Activated naive CD4-positive, alpha-beta T cell treated with anti-CD3 and anti-CD28 coated beads, Interleukin-2, amount 10 ng/mL, durations not matched to agents 7 days and 5 days (primary cell): ENCODE measurements around the gene PHETA2.
"Not testable (repeated sequence)": the region's sequence is repeated elsewhere in the genome, so short reads cannot be mapped to it uniquely, and the experiment has no call there.

Experiments
- CTCF ChIA-PET: fragments of 350-600 bp; sonication (Branson Sonifier 250); formaldehyde crosslinking; loops from one replicate; lab custom pipeline; 2021; ENCODE audit warnings: antibody characterized with exemption; lab: Charles Lee
- DNase-seq: peaks from one replicate; pipeline ENCODE4 v3.0.0-alpha.2; 2020
- H3K27ac Mint-ChIP-seq: one replicate; pipeline ENCODE4 v1.8.0; 2021; ENCODE audit warnings: mild to moderate bottlenecking, moderate library complexity, mixed read lengths
- H3K27me3 Mint-ChIP-seq: one replicate; pipeline ENCODE4 v1.8.0; 2021; ENCODE audit warnings: mild to moderate bottlenecking, mixed read lengths
- H3K36me3 Mint-ChIP-seq: one replicate; pipeline ENCODE4 v1.8.0; 2021; ENCODE audit warnings: mixed read lengths
- H3K4me1 Mint-ChIP-seq: one replicate; pipeline ENCODE4 v1.8.0; 2021; ENCODE audit warnings: mixed read lengths
- H3K4me3 Mint-ChIP-seq: one replicate; pipeline ENCODE4 v1.8.0; 2021; ENCODE audit warnings: mild to moderate bottlenecking, moderate library complexity, mixed read lengths
- H3K9me3 Mint-ChIP-seq: one replicate; pipeline ENCODE4 v1.8.0; 2021; ENCODE audit warnings: mixed read lengths

The PHETA2 gene

DNA sequence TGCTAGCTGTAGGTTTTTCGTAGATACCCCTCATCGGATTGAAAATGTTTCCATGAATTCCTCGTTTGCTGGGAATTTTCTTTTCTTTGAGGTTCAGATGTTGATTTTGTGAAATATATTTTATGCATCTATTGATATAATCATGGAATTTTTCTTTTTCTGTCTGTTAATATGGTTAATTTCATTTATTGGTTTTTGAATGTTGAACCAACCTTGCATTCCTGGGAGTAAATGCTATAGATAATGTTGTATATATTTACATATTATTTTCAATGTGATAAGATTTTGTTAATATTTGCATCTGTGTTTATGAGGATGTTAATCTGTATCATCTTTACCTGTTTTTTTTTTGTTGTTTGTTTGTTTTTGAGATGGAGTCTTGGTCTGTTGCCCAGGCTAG is 27.2 kb downstream of the PHETA2 start:
- H3K4me3 Mint-ChIP-seq = no peak overlapping the region
- H3K4me1 Mint-ChIP-seq = no peaks in the 10 kb centered on the region
- no peaks in the 10 kb centered on the region for H3K27me3 Mint-ChIP-seq
- peaks cover 37% of the 10 kb centered on the region for H3K9me3 Mint-ChIP-seq
- H3K27ac Mint-ChIP-seq = no peak overlapping the region
- H3K36me3 Mint-ChIP-seq = peaks cover 26% of the 10 kb centered on the region
- CTCF ChIA-PET = no interaction called here
- no peak for DNase-seq

- H3K27ac Mint-ChIP-seq, H3K27me3 Mint-ChIP-seq, H3K4me3 Mint-ChIP-seq, DNase-seq, CTCF ChIA-PET, H3K4me1 Mint-ChIP-seq: not testable (repeated sequence)
- Mint-ChIP-seq H3K36me3 (peaks cover 23% of the 10 kb centered on the region), H3K9me3 (peaks cover 35% of the 10 kb centered on the region)
These were observed 30.3 kb downstream of the PHETA2 start for GRCh38 chr22:42104332-42104860.

DNA sequence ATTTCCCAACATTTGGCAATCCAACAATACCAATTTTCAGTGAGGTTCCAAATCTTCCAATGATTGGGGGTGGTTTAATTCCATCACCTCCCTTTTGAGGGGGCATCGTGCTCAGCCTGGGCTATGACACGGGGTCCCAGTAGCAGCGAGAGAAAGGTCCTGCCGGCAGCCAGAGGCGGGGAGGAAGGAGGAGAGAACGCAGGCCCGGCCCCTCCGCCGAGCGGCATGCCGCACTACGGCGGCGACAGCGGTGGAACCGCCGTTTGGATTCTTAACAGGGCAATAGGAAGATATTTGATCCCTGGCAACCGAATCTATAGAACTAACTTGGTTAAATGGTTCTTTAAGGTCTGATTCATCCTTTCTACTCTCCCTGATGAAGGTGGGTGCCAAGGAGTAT is 34.8 kb downstream of the PHETA2 start:
- H3K36me3 Mint-ChIP-seq = peaks cover 8% of the 10 kb centered on the region
- no peak for DNase-seq
- H3K4me1 Mint-ChIP-seq = no peaks in the 10 kb centered on the region
- no peak overlapping the region for H3K27ac Mint-ChIP-seq
- peaks cover 4% of the 10 kb centered on the region for H3K27me3 Mint-ChIP-seq
- CTCF ChIA-PET = no interaction called here
- no peak overlapping the region for H3K4me3 Mint-ChIP-seq
- H3K9me3 Mint-ChIP-seq = peaks cover 12% of the 10 kb centered on the region

DNA sequence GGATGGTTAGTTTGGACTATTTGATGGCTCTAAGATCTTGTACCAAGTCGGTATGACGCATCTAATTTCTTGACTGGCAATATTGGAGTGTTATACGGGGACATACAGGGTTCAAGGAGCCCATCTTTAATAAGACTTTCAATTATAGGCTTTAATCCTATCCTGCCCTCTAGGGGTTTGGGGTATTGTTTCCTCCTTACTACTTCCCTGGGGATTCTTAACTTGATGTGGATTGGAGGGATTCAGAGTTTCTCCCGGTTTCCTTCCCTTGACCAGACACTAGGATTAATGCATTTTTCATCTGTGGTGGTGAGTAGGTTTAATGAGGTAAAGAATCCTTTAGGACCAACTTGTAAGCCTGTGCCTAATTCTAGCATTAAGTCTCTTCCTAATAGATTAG is 37.8 kb downstream of the PHETA2 start:
- H3K27me3 Mint-ChIP-seq = peaks cover 6% of the 10 kb centered on the region
- peaks cover 25% of the 10 kb centered on the region for H3K9me3 Mint-ChIP-seq
- DNase-seq = no peak
- peaks cover 2% of the 10 kb centered on the region for H3K4me1 Mint-ChIP-seq
- CTCF ChIA-PET = interaction anchor here (0.9 to 1.7 kb wide), 5 partner anchors 10 to 144 kb away, joined by 3 to 15 read pairs (median 5); partner anchors contain the start of genes NDUFA6 and SEPTIN3
- H3K27ac Mint-ChIP-seq = no peak overlapping the region
- no peak overlapping the region for H3K4me3 Mint-ChIP-seq
- peaks cover 19% of the 10 kb centered on the region for H3K36me3 Mint-ChIP-seq

GRCh38 chr22:42112793-42113192 is 38.7 kb downstream of the PHETA2 start:
- not testable (repeated sequence) for H3K27me3 Mint-ChIP-seq, H3K27ac Mint-ChIP-seq, H3K4me1 Mint-ChIP-seq, DNase-seq, H3K4me3 Mint-ChIP-seq
- CTCF ChIA-PET = interaction anchor here (0.7 to 1.7 kb wide), 10 partner anchors 9 to 366 kb away, joined by 3 to 15 read pairs (median 4); partner anchors contain the start of genes NDUFA6 and SEPTIN3
- peaks cover 30% of the 10 kb centered on the region for H3K9me3 Mint-ChIP-seq
- peaks cover 23% of the 10 kb centered on the region for H3K36me3 Mint-ChIP-seq

- no peak overlapping the region for H3K4me3 Mint-ChIP-seq
- no peak overlapping the region for H3K27ac Mint-ChIP-seq
- peaks cover 30% of the 10 kb centered on the region for H3K36me3 Mint-ChIP-seq
- CTCF ChIA-PET = no interaction called here
- H3K4me1 Mint-ChIP-seq = peaks cover 18% of the 10 kb centered on the region
- H3K9me3 Mint-ChIP-seq = peaks cover 30% of the 10 kb centered on the region
- H3K27me3 Mint-ChIP-seq = peaks cover 3% of the 10 kb centered on the region
- no peak for DNase-seq
These were observed 40.7 kb downstream of the PHETA2 start for GRCh38 chr22:42114721-42115120.

GRCh38 chr22:42115420-42115830 is 41.4 kb downstream of the PHETA2 start:
- H3K36me3 Mint-ChIP-seq = peaks cover 30% of the 10 kb centered on the region
- H3K27me3 Mint-ChIP-seq, H3K27ac Mint-ChIP-seq, H3K4me3 Mint-ChIP-seq, DNase-seq: not testable (repeated sequence)
- CTCF ChIA-PET = interaction anchor here (1.2 kb wide), 1 partner anchor 148 kb away, joined by 3 read pairs; no protein-coding TSS in a partner anchor
- peaks cover 30% of the 10 kb centered on the region for H3K9me3 Mint-ChIP-seq
- peaks cover 25% of the 10 kb centered on the region for H3K4me1 Mint-ChIP-seq

DNA sequence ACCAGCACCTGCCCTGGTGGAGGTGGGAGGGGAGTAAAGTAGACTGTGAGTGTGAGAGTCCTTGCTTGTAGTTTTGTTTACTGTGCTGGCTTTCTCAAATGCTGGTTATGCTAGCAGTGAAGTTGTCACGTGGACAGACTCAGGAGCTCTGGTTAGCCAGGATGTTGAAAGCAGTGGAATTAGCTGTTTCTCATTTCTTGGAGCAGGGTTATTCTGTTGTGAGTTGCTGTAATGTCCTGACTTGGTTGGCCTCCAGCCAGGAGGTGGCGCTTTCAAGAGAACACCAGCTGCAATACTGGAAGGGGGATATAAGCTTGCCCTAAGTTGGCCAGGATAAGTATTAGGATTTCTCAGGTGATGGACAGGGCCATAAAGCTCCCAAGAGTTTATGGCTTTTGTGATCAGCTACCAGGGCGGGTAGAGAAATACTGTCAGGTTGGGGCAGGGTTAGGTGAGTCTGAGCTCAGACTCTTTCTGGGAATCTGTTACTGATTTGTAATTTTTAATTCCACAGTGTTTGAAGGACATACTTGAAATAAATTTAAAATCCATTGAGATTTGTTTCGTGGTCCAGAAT is 42.9 kb downstream of the PHETA2 start:
- H3K36me3 Mint-ChIP-seq = peaks cover 30% of the 10 kb centered on the region
- peaks cover 30% of the 10 kb centered on the region for H3K9me3 Mint-ChIP-seq
- H3K4me1 Mint-ChIP-seq = peaks cover 38% of the 10 kb centered on the region
- peak overlapping the region; percentile 38 for H3K27ac Mint-ChIP-seq
- peaks cover 3% of the 10 kb centered on the region for H3K27me3 Mint-ChIP-seq
- DNase-seq = no peak
- no peak overlapping the region for H3K4me3 Mint-ChIP-seq
- CTCF ChIA-PET = interaction anchor here (1.3 to 2.3 kb wide), 6 partner anchors 18 to 327 kb away, joined by 3 to 8 read pairs (median 5); partner anchors contain the start of gene NDUFA6

DNA sequence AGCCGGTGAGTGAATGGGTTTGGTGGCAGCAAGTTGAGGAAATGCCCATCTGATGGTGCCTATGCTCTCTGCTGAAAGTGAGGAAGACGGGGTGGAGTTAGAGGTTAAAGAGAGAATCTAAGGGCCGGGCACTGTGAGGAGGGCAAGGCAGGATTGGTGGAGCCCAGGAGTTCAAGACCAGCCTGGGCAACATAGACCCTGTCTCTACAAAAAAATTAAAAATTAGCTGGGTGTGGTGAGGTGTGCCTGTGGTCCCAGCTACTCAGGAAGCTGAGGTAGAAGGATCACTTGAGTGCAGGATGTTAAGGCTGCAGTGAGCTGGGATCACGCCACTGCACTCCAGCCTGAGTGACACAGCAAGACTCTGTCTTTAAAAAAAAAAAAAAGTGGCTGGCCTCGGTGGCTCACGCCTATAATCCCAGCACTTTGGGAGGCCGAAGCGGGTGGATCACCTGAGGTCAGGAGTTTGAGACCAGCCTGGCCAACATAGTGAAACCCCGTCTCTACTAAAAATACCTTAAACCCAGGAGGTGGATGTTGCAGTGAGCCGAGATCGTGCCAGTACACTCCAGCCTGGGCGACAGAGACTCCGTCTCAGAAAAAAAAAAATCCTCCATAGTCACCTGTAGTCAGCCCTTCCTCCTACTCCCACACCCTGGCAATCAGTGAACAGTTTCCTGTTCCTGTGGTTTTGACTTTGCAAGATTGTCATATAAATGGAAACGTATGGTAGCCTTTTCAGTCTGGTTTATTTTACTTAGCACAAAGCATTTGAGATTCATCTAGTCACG is 46.4 kb downstream of the PHETA2 start:
- DNase-seq = peak; percentile 62
- Mint-ChIP-seq H3K4me1 (peaks cover 45% of the 10 kb centered on the region), H3K4me3 (peak overlapping the region; percentile 51), H3K36me3 (peaks cover 21% of the 10 kb centered on the region), H3K9me3 (peaks cover 16% of the 10 kb centered on the region), H3K27ac (peak overlapping the region; percentile 92)
- CTCF ChIA-PET, H3K27me3 Mint-ChIP-seq: not testable (repeated sequence)

DNA sequence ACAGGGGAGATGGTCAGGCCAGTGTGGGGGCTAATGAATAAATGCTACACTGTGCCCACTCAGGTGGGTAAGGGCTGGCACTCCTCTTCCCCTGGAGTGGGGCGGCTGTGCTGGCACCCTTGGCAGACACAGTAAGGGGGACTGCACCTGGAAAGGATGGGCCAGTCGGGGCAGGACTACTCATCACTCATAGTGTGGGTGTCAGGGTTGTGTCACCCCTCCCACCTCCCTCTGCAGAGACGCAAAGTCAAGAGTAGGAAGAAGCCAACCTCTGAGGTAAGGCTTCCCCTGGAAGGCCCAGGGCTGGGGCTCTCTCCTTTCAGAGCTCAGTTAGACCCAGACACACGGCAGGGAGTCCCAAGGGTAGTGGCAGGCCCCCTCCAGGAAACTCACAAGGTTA is 49.5 kb downstream of the PHETA2 start:
- peaks cover 39% of the 10 kb centered on the region for H3K4me1 Mint-ChIP-seq
- H3K27ac Mint-ChIP-seq, CTCF ChIA-PET, H3K4me3 Mint-ChIP-seq, H3K27me3 Mint-ChIP-seq, H3K36me3 Mint-ChIP-seq, H3K9me3 Mint-ChIP-seq, DNase-seq: not testable (repeated sequence)

DNA sequence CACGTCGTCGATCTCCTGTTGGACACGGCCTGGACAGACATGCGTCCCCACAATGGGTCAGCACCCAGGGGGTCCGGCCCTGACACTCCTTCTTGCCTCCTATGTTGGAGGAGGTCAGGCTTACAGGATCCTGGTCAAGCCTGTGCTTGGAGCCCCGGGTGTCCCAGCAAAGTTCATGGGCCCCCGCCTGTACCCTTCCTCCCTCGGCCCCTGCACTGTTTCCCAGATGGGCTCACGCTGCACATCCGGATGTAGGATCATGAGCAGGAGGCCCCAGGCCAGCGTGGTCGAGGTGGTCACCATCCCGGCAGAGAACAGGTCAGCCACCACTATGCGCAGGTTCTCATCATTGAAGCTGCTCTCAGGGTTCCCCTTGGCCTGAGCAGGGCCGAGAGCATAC is 53.6 kb downstream of the PHETA2 start:
- no peak overlapping the region for H3K27ac Mint-ChIP-seq
- CTCF ChIA-PET = no interaction called here
- no peaks in the 10 kb centered on the region for H3K4me1 Mint-ChIP-seq
- DNase-seq = no peak
- no peak overlapping the region for H3K4me3 Mint-ChIP-seq
- H3K9me3 Mint-ChIP-seq = no peaks in the 10 kb centered on the region
- H3K27me3 Mint-ChIP-seq = no peaks in the 10 kb centered on the region
- no peaks in the 10 kb centered on the region for H3K36me3 Mint-ChIP-seq

GRCh38 chr22:42128007-42128406 is 54.0 kb downstream of the PHETA2 start:
- H3K36me3 Mint-ChIP-seq, H3K4me1 Mint-ChIP-seq, H3K9me3 Mint-ChIP-seq, CTCF ChIA-PET, H3K27ac Mint-ChIP-seq, H3K4me3 Mint-ChIP-seq, H3K27me3 Mint-ChIP-seq, DNase-seq: not testable (repeated sequence)
